Limb (tissue), 2 donors: Measurements from ENCODE around the gene KIAA1958.
"Not testable (repeated sequence)": the region's sequence is repeated elsewhere in the genome, so short reads cannot be mapped to it uniquely, and the experiment has no call there.

ENCODE experiments used
- DNase-seq, 2 donors: peaks; one replicate each; pipeline ENCODE4 v3.0.0-alpha.2; 2016; ENCODE audit errors: extremely low spot score in 2 of 2

Gene KIAA1958

DNA sequence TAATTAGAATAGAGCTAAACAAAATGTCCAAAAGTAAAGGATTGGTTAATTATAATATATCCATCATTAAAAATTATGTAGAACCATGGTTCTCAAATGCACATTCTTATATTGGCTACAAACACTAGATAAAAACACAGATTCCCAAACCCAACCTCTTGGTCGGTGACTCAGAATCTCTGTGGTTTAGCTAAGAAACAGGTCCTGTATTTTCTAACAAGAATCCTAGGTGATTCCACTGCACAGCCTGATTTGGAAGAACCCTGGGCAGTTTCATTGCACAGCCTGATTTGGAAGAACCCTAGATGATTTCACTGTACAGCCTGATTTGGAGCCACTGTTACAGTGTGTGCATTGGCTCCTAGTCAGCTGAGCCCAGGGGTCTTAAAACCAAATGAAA, 67.9 kb downstream of the KIAA1958 start:
- DNase-seq = no peak

DNA sequence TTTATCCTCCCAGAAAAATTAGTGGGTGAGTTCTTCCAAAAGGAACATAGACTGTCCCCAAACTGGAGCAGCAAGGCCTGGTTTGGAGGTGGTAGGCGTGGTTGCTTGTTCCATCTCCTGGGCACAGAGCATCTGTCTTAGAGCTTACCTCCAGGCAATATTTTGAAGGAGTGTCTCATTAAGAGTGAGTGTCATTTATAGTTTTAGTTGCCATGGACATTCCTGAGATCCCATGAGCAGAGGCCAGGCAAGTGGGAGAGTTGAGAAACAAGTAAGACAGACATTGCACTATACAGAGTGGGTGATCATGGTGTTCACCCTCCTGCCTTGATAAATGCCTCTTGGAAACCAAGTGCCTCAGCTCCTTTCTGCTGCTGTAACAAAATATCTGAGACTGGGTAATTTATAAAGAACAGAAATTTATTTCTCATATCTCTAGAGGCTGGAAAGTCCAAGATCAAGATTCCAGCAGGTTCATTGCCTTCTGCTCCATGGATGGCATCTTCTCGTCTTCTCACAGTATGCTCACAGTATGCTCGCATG, 68.5 kb downstream of the KIAA1958 start:
- DNase-seq = no peak

DNA sequence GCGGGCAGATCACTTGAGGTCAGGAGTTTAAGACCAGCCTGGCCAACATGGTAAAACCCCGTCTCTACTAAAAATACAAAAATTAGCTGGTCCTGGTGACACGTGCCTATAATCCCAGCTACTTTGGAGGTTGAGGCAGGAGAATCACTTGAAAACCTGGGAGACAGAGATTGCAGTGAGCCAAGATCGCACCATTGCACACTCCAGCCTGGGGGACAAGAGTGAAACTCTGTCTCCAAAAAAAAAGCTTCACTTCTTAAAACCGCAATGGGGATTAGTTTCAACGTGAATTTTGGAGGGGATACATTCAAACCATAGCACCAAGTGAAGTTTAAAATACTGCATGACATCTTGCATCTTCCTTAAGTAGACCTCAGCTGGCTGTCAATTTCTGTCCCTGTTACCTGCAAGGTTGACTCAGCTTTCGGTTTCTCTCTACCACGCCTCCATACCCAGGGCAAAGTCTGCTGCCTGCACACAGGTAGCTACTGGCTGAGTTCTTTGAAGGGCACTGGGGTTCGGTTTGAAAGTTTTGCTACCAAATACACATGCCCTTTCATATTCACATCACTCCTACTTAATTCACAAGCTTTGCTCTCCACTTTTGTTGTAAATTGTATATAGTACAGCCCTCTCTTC, 69.3 kb downstream of the KIAA1958 start:
- no peak for DNase-seq

DNA sequence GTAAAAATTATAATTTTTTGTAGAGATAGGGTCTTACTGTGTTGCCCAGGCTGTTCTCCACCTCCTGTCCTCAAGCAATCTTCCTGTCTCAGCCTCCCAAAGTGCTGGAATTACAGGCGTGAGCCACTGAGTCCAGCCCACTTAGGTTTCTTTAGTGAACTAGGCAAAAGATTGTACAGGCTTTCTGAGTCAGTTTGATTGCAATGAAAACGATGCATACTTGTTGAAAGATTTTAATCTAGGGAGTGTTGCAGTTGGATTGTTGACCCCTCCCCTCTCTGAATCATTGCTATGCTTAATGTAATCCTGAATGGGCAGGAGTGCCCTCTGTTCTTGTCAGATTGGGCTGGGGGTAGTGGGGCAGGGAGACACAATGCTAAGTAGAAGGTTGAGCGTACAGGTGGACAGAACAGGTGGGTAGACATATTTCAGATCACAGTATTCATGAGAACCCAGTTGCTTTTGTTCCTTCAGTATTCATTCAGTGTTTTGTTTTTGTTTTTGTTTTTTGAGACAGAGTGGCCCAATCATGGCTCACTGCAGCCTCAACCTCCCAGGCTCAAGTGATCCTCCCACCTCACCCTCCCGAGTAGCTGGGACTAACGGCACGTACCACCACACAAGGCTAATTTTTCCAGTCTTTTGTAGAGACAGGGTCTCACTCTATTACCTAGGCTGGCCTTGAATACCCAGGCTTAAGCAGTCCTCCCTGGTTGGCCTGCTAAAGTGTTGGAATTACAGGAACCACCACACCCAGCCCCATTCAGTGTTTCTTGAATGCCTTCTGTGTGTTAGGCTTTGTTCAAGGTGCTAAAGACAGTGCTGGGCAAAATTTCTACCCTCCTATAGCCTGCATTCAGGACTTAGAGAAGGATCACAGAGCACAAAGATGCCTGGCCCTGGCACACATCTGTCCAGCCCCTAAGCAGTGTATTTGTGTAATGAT, 70.1 kb downstream of the KIAA1958 start:
- DNase-seq = no peak

DNA sequence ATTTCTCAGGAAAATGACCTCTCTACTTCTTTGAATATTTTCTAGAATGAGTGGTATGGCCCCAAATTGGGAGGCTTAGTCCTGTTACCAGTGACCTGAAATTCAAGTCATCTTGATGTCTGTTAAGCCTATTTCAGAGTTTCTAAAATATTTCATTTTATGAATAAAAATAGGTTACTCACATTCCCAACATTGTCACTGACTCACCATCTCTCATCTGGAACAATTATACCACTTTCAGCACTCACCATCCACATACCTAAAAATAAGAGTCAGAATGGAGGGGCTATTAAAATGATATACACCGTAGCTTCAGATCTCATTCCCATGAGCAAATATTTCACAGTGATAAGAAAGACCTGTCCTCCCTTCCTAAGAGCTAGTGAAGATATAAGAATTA, 71.8 kb downstream of the KIAA1958 start:
- no peak for DNase-seq

DNA sequence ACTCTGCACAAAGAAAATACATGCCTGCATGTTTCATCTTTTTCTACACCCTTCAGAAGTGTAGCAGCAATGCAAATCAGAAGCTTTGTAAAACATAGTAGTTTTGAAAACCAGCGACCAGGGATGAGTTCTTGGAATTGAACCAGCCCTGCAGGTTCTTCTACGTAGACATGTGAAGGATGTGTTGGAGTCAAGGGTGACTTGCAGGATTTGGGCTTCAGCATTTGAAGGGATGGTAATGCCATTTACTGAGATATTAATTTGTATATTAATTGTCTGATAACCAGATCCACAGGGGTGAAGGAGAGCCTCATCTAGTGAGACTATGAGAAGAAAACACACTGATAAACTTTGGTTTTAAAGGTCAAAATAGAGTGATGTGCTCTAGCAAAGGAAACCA, 72.4 kb downstream of the KIAA1958 start:
- DNase-seq = no peak

DNA sequence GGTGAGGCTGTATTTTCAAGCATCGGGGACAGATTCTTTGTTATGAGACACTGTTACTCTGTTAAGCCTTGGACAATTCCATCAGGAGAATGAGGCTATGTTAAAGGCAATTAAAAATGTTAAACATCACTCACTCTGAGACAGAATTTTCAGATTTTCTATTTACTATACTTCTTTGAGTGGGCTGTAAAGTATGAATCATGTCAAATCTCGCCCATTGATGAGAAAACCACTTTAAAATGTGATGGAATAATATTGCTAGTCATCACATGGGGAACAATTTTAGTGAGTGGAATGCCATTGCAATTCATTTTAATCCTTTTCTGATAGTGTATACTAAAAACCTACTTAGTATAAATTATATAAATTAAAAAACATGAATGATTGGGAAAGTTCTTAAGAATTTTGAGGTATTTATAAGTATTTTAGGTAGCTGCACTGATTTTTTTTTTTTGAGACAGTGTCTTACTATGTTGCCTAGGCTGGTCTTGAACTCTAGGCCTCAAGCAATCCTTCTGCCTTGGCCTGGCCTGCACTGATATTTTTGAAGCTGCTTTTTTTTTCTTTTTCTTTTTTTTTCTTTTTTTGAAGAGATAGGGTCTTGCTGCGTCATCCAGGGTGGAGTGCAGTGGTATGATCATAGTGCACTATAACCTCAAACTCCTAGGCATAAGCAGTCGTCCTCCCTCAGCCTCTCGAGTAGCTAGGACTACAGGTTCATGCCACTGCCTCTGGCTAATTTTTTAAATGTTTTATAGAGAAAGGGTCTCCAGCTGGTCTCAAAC, 73.2 kb downstream of the KIAA1958 start:
- no peak for DNase-seq

DNA sequence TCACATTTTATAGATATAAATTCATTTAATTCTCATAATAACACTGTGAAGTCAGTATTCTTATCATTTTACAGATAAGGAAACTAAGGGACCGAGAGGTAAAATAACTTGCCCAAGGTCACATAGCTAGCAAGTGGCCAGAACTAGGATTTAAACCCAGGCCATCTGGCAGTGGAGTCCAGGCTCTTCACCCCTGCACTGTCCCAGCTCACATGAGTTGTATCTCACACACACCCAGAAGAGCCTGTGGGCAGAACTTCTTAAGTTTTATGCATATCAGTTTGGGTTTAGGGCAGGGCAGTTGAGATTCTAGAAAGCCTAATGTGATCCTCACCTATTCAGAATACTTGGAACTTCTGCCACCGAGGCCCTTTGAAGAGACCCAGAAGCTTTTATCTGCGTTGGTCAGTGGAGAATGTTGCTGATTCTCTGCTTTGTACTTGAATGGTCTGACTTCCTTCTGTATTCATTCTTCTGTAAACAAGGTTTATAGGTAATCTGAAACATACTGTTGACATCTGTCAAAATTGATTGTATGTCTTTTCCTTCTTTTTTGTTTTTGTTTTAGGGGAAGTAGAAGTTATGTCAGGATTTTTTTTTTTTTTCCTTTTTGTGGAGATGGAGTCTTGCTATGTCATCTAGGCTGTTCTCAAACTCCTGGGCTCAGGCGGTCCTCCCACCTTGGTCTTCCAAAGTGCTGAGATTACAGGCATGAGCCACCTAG, 75.8 kb downstream of the KIAA1958 start:
- DNase-seq = no peak

DNA sequence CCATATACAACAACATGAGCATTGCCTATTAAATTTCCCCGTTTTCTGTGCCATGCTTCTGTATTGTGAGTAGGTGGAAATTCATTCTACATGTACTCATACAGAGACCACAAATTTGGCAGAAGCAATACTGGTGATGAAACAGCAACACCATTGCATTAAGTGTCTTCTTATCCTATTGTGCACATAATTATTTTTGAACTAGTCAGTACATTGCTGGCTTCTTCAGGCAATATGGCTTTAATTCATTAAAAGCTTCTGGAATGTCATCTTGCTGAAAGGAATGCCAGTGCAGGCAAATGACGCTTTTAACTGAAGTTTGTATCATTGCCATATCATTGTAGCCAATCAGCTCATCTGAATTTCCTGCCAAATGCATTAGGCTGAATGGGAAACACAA, 82.6 kb downstream of the KIAA1958 start:
- peak in 1 of 2 donors; percentile 21 for DNase-seq

DNA sequence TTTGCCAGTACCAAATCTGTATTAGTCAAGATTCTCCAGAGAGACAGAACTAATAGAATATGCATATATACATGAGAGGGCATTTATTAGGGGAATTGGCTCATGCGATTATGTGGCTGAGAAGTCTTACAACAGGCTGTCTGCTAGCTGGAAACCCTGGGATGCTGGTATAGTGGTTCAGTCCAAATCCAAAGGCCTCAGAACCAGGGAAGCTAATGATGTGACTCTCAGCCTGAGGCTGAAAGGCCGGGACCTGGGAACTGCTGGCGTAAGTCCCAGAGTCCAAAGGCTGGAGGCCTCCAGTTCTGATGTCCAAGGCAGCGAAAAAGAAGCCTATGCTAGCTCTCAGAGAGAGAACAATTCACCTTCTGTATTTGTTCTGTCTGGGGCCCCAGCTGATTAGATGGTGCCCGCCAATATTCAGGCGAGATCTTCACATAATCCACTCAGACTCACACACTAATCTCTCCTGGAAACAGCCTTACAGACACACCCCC, 84.1 kb downstream of the KIAA1958 start:
- DNase-seq = no peak

DNA sequence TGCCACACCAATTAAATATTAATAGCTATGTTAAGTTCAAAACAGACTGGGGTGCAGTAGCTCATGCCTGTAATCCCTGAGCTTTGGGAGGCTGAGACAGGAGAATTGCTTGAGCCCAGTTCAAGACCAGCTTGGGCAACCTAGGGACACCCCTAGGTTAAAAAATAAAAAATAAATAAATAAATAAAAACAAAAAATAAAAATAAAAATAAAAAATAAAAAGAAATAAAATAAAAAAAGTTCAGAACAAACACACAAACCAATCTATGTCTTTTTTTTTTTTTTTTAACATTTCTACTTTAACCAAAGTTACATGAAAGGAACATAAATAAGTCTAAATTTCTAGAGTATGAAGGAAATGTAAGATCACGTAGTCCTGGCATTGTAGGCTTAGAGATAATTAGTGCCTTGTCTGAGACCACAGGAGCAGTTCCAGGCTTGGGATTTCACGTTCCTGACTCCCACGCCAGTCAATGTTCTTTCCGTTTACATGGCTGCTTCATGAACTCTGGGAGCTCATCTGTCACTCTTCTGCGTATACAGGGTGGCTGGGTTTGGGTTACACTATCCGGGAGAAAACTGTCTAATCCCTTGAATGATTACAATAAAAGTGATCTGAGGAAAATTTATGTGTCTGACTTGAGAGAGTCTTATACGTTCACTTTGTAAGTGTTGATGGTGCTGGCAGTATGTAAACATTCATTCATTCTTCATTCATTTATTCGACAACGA, 85.2 kb downstream of the KIAA1958 start:
- DNase-seq = no peak

DNA sequence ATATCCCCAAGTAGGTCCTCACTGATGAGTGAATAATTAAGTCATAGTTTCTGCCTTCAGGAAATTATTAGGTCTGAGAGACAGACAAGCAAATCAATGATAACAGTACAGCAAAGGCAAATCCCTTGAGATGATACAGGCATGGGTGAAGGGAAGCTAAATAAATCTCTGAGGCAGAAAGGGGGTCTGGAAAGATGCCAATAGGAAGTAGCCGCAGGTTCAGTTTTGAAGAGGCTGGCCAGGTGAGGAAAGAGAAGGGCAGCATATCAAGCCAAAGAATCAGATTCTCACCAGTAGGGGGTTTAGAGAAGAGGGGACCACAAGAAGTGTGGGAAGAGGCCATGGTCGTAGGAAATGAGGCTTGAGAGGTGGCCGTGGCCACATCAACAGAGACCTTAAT, 85.8 kb downstream of the KIAA1958 start:
- DNase-seq = no peak

DNA sequence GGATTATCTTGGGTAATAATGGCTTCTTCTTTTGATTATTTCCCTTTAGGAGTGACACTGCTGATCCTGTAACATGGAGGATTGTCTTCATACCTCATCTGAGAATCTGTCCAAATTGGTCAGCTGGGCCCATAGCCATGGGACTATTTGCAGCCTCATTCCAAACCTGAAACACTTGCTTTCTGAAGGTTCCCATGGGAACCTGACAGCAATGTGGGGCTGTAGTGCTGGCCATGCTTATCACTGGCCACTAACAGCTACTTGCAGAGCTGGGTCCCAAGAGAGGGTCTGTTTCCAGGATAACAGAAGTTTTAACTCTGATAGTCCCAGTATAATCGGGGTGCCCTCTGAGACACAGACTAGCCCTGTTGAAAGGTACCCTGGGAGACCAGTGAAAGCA, 87.4 kb downstream of the KIAA1958 start:
- DNase-seq = no peak

DNA sequence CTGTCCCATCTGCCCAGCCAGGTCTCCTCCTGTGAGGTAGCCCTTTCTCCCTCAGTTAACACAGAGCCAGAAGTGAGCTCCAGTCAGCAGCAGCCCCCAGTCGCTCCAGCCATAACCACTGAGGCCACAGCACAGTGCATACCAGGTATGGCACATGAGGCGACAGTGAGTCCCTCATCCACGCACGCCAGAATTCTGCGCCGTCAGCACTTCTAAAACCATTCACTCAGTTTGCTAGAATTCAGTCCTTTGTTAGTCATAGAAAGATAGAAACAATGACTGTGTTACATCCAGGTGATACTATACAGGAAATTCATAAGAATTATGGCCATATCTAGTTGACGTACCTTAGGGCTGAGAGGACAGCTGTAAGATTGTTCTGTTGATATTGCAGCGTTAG, 88.5 kb downstream of the KIAA1958 start:
- DNase-seq = no peak

DNA sequence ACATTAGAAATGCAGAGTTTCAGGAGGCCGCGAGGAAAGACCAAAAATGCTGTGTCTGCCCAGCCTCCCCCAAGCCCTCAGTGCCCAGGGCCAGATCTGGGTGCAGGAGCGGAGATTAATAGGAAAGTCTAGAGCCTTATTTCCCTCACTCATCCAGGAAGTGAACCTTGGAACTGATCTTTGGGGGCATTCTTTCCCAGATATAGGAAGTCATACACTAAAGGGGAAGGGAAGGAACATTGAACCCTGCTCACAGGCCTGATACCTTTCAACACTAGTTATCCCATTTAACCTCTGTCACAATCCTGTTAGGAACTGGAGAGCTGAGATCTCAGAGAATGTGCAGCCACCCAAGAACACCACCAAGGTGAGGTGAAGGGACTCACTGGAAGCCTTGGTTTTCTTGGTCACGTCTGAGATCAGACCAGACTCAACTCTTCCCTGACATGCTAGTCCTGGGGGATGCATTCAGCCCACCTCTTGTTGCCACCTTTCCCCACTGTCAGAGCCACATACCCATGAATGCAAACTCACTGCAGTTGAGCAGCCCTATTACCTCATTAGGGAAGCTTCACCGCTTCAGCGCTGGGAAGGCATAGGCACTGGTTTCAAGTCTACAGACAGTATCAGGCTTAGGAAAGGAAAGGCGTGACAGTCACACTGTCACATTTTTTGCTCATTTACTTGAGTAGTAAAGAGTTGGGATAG, 95.0 kb downstream of the KIAA1958 start:
- no peak for DNase-seq

DNA sequence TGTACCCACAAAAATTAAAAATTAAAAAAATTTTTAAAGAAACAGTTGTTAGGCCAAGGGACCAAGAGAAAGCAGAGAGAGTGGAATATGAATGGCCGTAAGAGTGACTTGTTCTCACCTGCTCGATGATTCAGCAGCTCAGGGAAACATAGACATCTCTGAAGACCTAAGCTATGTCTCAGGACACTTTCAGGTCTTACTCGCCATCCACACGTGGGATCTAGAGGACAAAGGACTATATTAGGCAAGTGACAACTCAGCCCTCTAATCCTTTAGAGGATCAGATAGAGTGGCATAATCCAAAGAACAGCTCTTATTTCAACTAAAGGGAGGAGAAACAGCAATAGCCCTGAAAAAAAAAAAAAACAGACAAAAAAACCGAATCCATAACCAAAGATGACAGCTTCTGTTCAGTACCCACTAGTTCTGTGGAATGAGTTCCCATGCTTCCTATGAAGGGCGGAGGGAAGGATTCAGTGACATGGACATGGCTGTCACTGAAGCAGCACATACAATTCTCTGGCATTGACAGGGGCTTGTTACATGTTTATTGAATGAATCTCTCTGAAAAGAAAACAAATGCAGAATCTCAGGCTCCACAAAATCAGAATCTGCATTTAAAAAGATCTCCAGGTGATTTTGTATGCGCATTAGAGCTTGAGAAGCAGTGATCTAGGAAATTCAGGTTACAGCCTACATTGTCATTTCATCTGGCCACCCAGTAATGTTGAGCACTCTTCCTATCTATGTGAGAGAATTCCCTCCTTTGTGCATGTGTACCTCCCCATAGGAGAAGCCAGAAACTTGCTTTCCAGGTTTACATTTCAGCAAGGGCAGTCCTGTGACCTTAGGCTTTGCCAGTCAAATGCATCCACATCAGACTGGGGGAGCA, 96.0 kb downstream of the KIAA1958 start:
- no peak for DNase-seq

DNA sequence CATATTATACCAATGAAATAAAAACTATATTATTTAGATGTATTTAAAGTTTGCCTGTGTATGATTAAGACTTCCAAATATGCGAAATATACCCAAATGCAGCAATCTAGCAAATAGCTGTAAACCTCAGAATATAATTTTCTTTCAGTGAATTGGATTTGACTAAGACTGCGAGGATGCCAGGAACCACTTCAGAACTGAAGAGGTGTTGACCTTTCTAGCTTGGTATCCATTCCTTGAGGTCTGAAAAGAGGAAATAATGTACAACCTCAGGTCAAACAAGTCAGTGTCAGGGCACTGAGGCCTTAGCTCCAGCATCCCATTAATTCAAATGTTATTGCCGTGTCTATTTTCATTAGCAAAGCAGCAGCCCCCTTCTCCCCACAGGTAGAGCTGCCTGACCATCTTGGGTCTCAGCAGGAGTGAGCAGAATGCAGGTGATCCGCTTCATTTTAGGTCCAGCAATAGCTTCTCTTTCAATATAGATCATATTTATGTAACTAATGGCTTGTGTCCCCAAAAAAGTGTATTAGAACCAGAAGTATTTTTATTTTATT, 100.0 kb downstream of the KIAA1958 start:
- no peak for DNase-seq

DNA sequence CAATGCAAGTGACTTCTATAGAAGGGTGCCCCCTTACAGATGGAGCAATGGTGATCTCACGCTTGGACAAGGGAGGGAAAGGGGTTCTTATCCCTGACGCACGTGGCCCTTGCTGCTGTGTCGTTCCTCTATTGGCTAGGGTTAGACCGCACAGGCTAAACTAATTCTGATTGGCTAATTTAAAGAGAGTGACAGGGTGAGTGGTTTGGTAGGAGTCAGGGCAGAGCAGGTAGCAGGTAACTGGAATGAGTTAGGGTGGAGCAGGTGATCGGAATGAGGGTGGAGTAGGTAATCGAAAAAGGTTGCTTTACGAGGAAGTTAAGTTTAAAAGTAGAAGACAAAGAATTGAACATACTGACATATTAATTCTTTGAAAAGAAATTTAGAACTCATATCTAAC, 105.2 kb downstream of the KIAA1958 start:
- not testable (repeated sequence) for DNase-seq
